ENCODE results near the gene NDUFS7. TPM values are rescaled to one million over a fixed set of nuclear protein-coding genes. Genes with fewer than 3 reads are reported as not detected.

NDUFS7 gene
- total RNA-seq, 1 donor, result 40.7 TPM

- TF ChIP-seq CTCF (IDR thresholded peaks at IDR 0.05; ENCODE audit: insufficient read depth, low read length), result no peak
- H3K4me3 ChIP-seq (ENCODE audit: low read depth, low read length), result no peak overlapping the region
- DNase-seq (ENCODE audit: low read depth), result no peak
Measured at GRCh38 chr19:1401889-1402217, 18.1 kb downstream of the NDUFS7 start.

GRCh38 chr19:1402411-1403070 lies 18.8 kb downstream of the NDUFS7 start:
- no peak for TF ChIP-seq CTCF (IDR thresholded peaks at IDR 0.05; ENCODE audit: insufficient read depth, low read length)
- DNase-seq (ENCODE audit: low read depth), result no peak
- peak overlapping the region; percentile 13 for H3K4me3 ChIP-seq (ENCODE audit: low read depth, low read length)

GRCh38 chr19:1406774-1407527 lies 23.2 kb downstream of the NDUFS7 start:
- H3K4me3 ChIP-seq (ENCODE audit: low read depth, low read length), result peak overlapping the region; percentile 71
- peak; percentile 97 for DNase-seq (ENCODE audit: low read depth)
- TF ChIP-seq CTCF (IDR thresholded peaks at IDR 0.05; ENCODE audit: insufficient read depth, low read length), result peak; percentile 10

- no peak for DNase-seq (ENCODE audit: low read depth)
- TF ChIP-seq CTCF (IDR thresholded peaks at IDR 0.05; ENCODE audit: insufficient read depth, low read length), result no peak
- H3K4me3 ChIP-seq (ENCODE audit: low read depth, low read length), result peak within 1 kb of the TSS; percentile 79
Measured at GRCh38 chr19:1407528-1408299, 24.0 kb downstream of the NDUFS7 start, which contains the start of gene DAZAP1. Gene DAZAP1 (plus strand): TSS chr19:1407586. CDS start chr19:1407774, 188 bp downstream.

- peak overlapping the region; percentile 79 for H3K4me3 ChIP-seq (ENCODE audit: low read depth, low read length)
- no peak for TF ChIP-seq CTCF (IDR thresholded peaks at IDR 0.05; ENCODE audit: insufficient read depth, low read length)
- DNase-seq (ENCODE audit: low read depth), result peak; percentile 66
Measured at GRCh38 chr19:1408300-1409203, 24.8 kb downstream of the NDUFS7 start.
